Muscle of leg (tissue), 11 donors: ENCODE measurements around the gene TNS1. TPM values are rescaled to one million over a fixed set of nuclear protein-coding genes. Genes with fewer than 3 reads are reported as not detected.

Source experiments
- DNase-seq: peaks from one replicate; pipeline ENCODE4 v3.0.0; 2013
- H3K27ac ChIP-seq: one replicate; pipeline ENCODE4 v1.5.1; 2013; ENCODE audit warnings: mild to moderate bottlenecking, low read length, control low read depth
- H3K27me3 ChIP-seq: one replicate; pipeline ENCODE4 v1.6.1; 2013; ENCODE audit warnings: low read length; ENCODE audit not compliant: control insufficient read depth, insufficient read depth
- H3K36me3 ChIP-seq: one replicate; pipeline ENCODE4 v1.6.1; 2013; ENCODE audit warnings: low read length; ENCODE audit not compliant: control insufficient read depth, insufficient read depth
- H3K4me1 ChIP-seq: one replicate; pipeline ENCODE4 v1.6.1; 2013; ENCODE audit warnings: low read length; ENCODE audit not compliant: control insufficient read depth, insufficient read depth
- H3K4me3 ChIP-seq: one replicate; pipeline ENCODE4 v1.5.1; 2013; ENCODE audit warnings: low read length, control low read depth
- H3K9me3 ChIP-seq: replicated peaks from 2 replicates; pipeline ENCODE4 v1.6.1; 2013; ENCODE audit warnings: low read depth, low read length; ENCODE audit not compliant: control insufficient read depth
- WGBS: methylation state at CpG from one replicate; pipeline ENCODE4 v1.1.5; 2013; ENCODE audit warnings: missing lambda C conversion rate; ENCODE audit not compliant: insufficient coverage; 5-methylcytosine and 5-hydroxymethylcytosine counted together
- polyA plus RNA-seq, 8 donors: library from polyadenylated mRNA; unstranded; fragments of 120-200 nt; gene quantifications; one replicate each; pipeline versions ENCODE4 v1.2.1 to v1.2.3, GENCODE V29; 2013; ENCODE audit warnings: inconsistent platforms in 1 of 8, low replicate concordance in 1 of 8; ENCODE audit not compliant: insufficient read length in 8 of 8, insufficient read depth in 1 of 8
- total RNA-seq: library from RNA; stranded (reverse); fragments of 120-200 nt; gene quantifications from one replicate; pipeline ENCODE4 v1.2.4, GENCODE V29; 2013

TNS1 gene
- total and polyA plus RNA-seq, 9 donors, result 68.1 to 129 (median 114) TPM

DNA sequence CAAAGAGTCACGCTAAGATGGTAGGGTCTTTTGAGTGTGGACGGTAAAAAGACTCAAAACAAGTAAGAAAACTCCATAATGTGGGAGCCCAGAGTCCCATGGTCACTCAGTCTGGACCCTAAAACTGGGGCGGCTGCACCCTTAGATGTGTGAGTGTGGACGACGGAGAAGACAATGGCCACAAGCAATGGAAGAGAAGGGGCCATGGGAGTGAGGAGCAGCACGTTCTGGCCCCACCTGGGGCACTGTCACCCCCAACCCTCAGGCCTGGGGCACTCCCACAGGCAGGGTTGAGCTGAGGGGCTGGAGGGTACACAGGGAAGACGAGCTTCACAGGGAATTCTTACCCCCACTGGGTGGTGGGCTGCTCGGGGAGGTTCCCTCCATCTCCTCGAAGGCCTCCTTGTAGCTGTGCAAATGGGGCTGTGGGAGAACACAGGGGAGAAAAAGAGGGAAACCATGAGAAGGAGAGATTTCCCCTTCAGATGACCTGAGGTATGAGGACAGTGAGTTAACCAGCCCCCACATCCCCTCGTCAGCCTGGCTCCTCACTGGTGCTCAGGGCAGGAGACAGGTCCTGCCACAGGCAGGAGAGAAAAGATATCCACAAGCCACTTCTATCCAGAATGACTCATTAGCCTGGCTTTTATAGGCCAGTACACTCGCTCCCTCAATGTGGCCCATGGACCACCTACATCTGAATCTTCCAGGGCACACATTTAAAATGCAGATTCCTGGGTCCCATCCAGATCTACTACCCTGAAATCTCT is 167.9 kb downstream of the TNS1 start:
- 82% methylated on average over 2 of the region's 11 CpGs for WGBS
- H3K4me1 ChIP-seq, result peaks cover 61% of the 10 kb centered on the region
- peak overlapping the region; percentile 99 for H3K27ac ChIP-seq
- no peak for DNase-seq
- peaks cover 81% of the 10 kb centered on the region for H3K36me3 ChIP-seq
- H3K4me3 ChIP-seq, result no peak overlapping the region
- H3K9me3 ChIP-seq, result no peaks in the 10 kb centered on the region
- no peaks in the 10 kb centered on the region for H3K27me3 ChIP-seq

GRCh38 chr2:217834057-217834620 is 168.7 kb downstream of the TNS1 start:
- Histone ChIP-seq H3K27me3 (no peaks in the 10 kb centered on the region), H3K4me1 (peaks cover 54% of the 10 kb centered on the region), H3K4me3 (no peak overlapping the region), H3K36me3 (peaks cover 82% of the 10 kb centered on the region), H3K9me3 (no peaks in the 10 kb centered on the region), H3K27ac (no peak overlapping the region)
- no peak for DNase-seq
- WGBS, result 90% methylated on average over 2 of the region's 3 CpGs

GRCh38 chr2:217833439-217833838 is 169.4 kb downstream of the TNS1 start:
- H3K27ac ChIP-seq, result no peak overlapping the region
- no peaks in the 10 kb centered on the region for H3K9me3 ChIP-seq
- WGBS, result 90% methylated on average over 4 of the region's 8 CpGs
- peaks cover 54% of the 10 kb centered on the region for H3K4me1 ChIP-seq
- no peaks in the 10 kb centered on the region for H3K27me3 ChIP-seq
- peaks cover 83% of the 10 kb centered on the region for H3K36me3 ChIP-seq
- no peak for DNase-seq
- H3K4me3 ChIP-seq, result no peak overlapping the region

GRCh38 chr2:217832987-217833386 is 169.8 kb downstream of the TNS1 start:
- Histone ChIP-seq H3K4me1 (peaks cover 54% of the 10 kb centered on the region), H3K27ac (no peak overlapping the region)

DNA sequence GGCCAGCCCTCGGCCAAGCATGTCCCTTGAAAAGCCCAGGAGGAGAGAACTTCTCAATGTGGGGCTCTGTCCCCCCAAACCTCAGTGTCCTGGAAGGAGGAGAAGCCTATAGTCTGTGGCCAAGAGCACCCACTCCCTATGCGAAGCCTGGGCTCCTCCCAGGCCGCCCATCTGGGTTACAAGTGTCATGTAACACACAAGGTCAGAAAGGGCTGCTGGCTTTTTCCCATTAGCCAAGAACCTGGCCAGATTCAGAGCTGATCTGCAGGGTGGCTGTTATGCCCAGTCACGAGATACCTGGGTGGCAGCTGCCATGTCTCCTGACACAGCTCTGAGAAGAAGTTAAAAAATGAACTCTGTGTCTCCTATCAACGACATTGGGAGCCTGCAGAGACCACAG is 170.7 kb downstream of the TNS1 start:
- Histone ChIP-seq H3K4me3 (no peak overlapping the region), H3K4me1 (peaks cover 54% of the 10 kb centered on the region), H3K27ac (peak overlapping the region; percentile 0), H3K9me3 (no peaks in the 10 kb centered on the region), H3K36me3 (peaks cover 82% of the 10 kb centered on the region), H3K27me3 (no peaks in the 10 kb centered on the region)
- no peak for DNase-seq
- WGBS, result 84% methylated on average over 5 of the region's 5 CpGs

More at GRCh38 chr2:217832987-217833386, 169.8 kb downstream of the TNS1 start:
- 92% methylated on average over 15 of the region's 15 CpGs for WGBS
- no peaks in the 10 kb centered on the region for H3K9me3 ChIP-seq
- H3K36me3 ChIP-seq, result peaks cover 82% of the 10 kb centered on the region
- DNase-seq, result no peak
- H3K27me3 ChIP-seq, result no peaks in the 10 kb centered on the region
- no peak overlapping the region for H3K4me3 ChIP-seq

DNA sequence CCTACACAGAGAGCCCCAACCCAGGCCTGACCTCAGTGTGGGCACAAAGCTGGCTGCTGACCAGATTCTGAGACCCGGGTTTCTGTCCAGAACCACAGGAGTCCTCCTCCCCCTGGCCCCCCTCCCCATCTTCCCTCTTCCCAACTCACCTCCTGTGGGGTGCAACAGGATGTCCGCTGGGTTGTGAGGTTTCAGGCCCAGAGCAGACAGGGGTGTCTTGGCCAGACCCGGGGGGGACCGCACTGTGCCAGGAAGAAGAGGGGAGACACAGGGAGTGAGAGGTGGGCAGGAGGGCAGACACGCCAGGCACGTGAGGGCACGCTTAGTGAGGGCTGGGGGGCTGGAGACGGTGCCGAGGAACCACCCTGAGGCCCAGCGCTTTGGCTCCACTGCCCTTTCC is 171.5 kb downstream of the TNS1 start:
- Histone ChIP-seq H3K36me3 (peaks cover 79% of the 10 kb centered on the region), H3K27me3 (no peaks in the 10 kb centered on the region), H3K4me3 (no peak overlapping the region), H3K27ac (no peak overlapping the region), H3K4me1 (peaks cover 54% of the 10 kb centered on the region), H3K9me3 (no peaks in the 10 kb centered on the region)
- DNase-seq, result no peak
- WGBS, result 80% methylated on average over 4 of the region's 10 CpGs

- Histone ChIP-seq H3K4me1 (peaks cover 54% of the 10 kb centered on the region), H3K36me3 (peaks cover 78% of the 10 kb centered on the region), H3K4me3 (no peak overlapping the region), H3K9me3 (no peaks in the 10 kb centered on the region), H3K27ac (no peak overlapping the region), H3K27me3 (no peaks in the 10 kb centered on the region)
- no peak for DNase-seq
- 94% methylated on average over 3 of the region's 6 CpGs for WGBS
Observed at GRCh38 chr2:217830807-217831206, 172.0 kb downstream of the TNS1 start.

- no peaks in the 10 kb centered on the region for H3K9me3 ChIP-seq
- H3K4me3 ChIP-seq, result no peak overlapping the region
- 92% methylated on average over 5 of the region's 9 CpGs for WGBS
- no peaks in the 10 kb centered on the region for H3K27me3 ChIP-seq
- H3K4me1 ChIP-seq, result peaks cover 55% of the 10 kb centered on the region
- peaks cover 79% of the 10 kb centered on the region for H3K36me3 ChIP-seq
- DNase-seq, result no peak
- no peak overlapping the region for H3K27ac ChIP-seq
Observed at GRCh38 chr2:217830061-217830460, 172.7 kb downstream of the TNS1 start.

GRCh38 chr2:217829420-217829819 is 173.4 kb downstream of the TNS1 start:
- Histone ChIP-seq H3K27me3 (no peaks in the 10 kb centered on the region), H3K27ac (no peak overlapping the region), H3K4me1 (peaks cover 57% of the 10 kb centered on the region), H3K9me3 (no peaks in the 10 kb centered on the region), H3K36me3 (peaks cover 75% of the 10 kb centered on the region), H3K4me3 (no peak overlapping the region)
- DNase-seq, result no peak
- 77% methylated on average over 8 of the region's 8 CpGs for WGBS

DNA sequence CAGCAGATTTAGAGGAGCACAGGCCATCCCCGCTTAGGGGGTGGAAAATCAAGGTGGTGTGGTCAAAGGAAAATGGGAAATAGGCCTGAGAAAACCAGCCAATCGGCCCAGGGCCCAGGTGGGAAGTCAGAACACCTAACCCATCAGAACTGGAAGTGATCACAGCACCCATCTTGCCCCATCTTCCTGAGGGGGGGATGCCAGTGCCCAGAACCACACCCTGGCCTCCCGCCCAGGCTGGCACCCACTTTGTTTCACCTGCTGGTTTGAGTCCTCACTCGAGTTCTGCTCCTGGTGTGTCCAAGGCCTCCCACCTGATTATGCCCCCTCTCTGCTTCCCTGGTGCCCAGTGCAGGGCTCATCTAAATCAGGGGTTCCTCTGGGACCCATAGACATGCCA is 174.5 kb downstream of the TNS1 start:
- H3K36me3 ChIP-seq, result peaks cover 77% of the 10 kb centered on the region
- peak overlapping the region; percentile 92 for H3K27ac ChIP-seq
- peaks cover 57% of the 10 kb centered on the region for H3K4me1 ChIP-seq
- no peaks in the 10 kb centered on the region for H3K9me3 ChIP-seq
- WGBS, result 75% methylated on average over 2 of the region's 4 CpGs
- no peak overlapping the region for H3K4me3 ChIP-seq
- no peak for DNase-seq
- H3K27me3 ChIP-seq, result no peaks in the 10 kb centered on the region
